HCT116 (cell line): ENCODE data around the gene AP3B1.

Experiments
- CBX3 ChIP-seq: IDR thresholded peaks from 2 replicates; pipeline ENCODE4 v1.6.1; 2012; ENCODE audit warnings: low read depth
- CEBPB ChIP-seq: IDR thresholded peaks from 2 replicates; pipeline ENCODE4 v1.6.1; 2012; ENCODE audit warnings: low read depth
- EGR1 ChIP-seq: IDR thresholded peaks from 2 replicates; pipeline ENCODE4 v1.6.1; 2012; ENCODE audit warnings: low read depth
- EZH2 ChIP-seq: fragments of 200-600 bp; sonication (generic); IDR thresholded peaks from 2 replicates; pipeline ENCODE4 v1.6.1; 2017; ENCODE audit warnings: antibody characterized with exemption, mixed run types
- EZH2phosphoT487 ChIP-seq: fragments of 200-600 bp; IDR thresholded peaks from 2 replicates; pipeline ENCODE4 v1.6.1; 2018; ENCODE audit warnings: antibody characterized with exemption, borderline replicate concordance
- POLR2A ChIP-seq: IDR thresholded peaks from 2 replicates; pipeline ENCODE4 v1.7.0; 2011; ENCODE audit warnings: borderline replicate concordance; ENCODE audit not compliant: insufficient read depth, insufficient read length; ENCODE audit errors: extremely low read depth
- POLR2AphosphoS5 ChIP-seq: IDR thresholded peaks from 2 replicates; pipeline ENCODE4 v1.6.1; 2011; ENCODE audit warnings: mild to moderate bottlenecking, low read depth, low read length, moderate library complexity
- TCF7L2 ChIP-seq: IDR thresholded peaks from 2 replicates; pipeline ENCODE4 v1.7.0; 2011; ENCODE audit warnings: borderline replicate concordance, inconsistent platforms; ENCODE audit not compliant: insufficient read depth, insufficient read length; ENCODE audit errors: extremely low read depth
- YY1 ChIP-seq: IDR thresholded peaks from 2 replicates; pipeline ENCODE4 v1.6.1; 2011; ENCODE audit warnings: low read length, low read depth, moderate library complexity, mild to moderate bottlenecking; ENCODE audit not compliant: insufficient replicate concordance; ENCODE audit errors: extremely low read depth
- ZFX ChIP-seq: fragments of 450-650 bp; IDR thresholded peaks from 2 replicates; pipeline ENCODE4 v1.6.1; 2017
- TF ChIP-seq, protein P1 (sequence below): IDR thresholded peaks from 2 replicates; pipeline ENCODE4 v1.6.1; 2012
- TF ChIP-seq, protein P2 (sequence below), 3 experiments: fragments of 200-600 bp in 1 of 3; sonication (generic) in 1 of 3; IDR thresholded peaks in 2 of 3; conservative IDR thresholded peaks in 1 of 3; 2 replicates each; pipeline ENCODE4 v1.5.1; 2012 to 2017; ENCODE audit warnings: low read depth in 2 of 3, low read length in 2 of 3, antibody characterized with exemption in 1 of 3, borderline replicate concordance in 1 of 3, control low read depth in 1 of 3, mild to moderate bottlenecking in 1 of 3, mixed read lengths in 1 of 3, mixed run types in 1 of 3, moderate library complexity in 1 of 3; ENCODE audit not compliant: insufficient read depth in 1 of 3

DNA sequence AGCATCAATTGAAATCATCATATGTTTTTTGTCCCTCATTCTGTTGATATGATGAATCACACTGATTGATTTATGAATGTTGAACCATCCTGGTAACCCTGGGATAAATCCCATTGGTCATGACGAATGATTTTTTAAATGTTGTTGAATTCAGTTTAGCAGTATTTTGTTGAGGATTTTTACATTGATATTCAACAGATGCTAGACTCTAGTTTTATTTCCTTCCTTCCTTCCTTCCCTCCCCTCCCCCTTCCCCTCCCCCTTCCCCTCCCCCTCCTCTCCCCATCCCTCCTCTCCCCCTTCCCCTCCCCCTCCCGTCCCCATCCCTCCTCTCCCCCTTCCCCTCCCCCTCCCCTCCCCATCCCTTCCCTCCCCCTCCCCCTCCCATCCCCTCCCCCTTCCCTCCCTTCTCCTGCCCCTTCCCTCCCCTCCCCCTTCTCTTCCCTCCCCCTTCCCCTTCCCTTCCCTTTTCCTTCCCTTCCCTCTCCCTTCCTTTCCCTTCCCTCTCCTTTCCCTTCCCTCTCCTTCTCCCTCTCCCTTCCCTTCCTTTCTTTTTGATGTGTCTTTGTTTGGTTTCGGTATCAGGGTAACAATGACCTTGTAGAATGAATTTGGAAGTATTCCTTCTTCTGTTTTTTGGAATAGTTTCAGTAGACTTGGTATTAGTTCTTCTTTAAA, 142.8 kb downstream of the AP3B1 start:
- TF ChIP-seq TCF7L2: no peak
- TF ChIP-seq, protein P1, sequence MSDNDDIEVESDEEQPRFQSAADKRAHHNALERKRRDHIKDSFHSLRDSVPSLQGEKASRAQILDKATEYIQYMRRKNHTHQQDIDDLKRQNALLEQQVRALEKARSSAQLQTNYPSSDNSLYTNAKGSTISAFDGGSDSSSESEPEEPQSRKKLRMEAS: no peak
- no peak for TF ChIP-seq CEBPB
- TF ChIP-seq ZFX: no peak
- no peak for TF ChIP-seq POLR2AphosphoS5
- TF ChIP-seq, protein P2, sequence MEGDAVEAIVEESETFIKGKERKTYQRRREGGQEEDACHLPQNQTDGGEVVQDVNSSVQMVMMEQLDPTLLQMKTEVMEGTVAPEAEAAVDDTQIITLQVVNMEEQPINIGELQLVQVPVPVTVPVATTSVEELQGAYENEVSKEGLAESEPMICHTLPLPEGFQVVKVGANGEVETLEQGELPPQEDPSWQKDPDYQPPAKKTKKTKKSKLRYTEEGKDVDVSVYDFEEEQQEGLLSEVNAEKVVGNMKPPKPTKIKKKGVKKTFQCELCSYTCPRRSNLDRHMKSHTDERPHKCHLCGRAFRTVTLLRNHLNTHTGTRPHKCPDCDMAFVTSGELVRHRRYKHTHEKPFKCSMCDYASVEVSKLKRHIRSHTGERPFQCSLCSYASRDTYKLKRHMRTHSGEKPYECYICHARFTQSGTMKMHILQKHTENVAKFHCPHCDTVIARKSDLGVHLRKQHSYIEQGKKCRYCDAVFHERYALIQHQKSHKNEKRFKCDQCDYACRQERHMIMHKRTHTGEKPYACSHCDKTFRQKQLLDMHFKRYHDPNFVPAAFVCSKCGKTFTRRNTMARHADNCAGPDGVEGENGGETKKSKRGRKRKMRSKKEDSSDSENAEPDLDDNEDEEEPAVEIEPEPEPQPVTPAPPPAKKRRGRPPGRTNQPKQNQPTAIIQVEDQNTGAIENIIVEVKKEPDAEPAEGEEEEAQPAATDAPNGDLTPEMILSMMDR (IDR thresholded peaks at IDR 0.05 in 2 of 3, conservative IDR thresholded peaks at IDR 0.05 in 1 of 3; ENCODE audit: borderline replicate concordance in 1 of 3, insufficient read depth in 1 of 3, low read depth in 2 of 3, low read length in 2 of 3): no peak
- no peak for TF ChIP-seq EZH2
- no peak for TF ChIP-seq YY1
- no peak for TF ChIP-seq EGR1
- no peak for TF ChIP-seq CBX3
- TF ChIP-seq EZH2phosphoT487: no peak
- no peak for TF ChIP-seq POLR2A
